ENCODE data around the gene DGKD.
A peak's percentile ranks its signal among the peaks of the same experiment; 100 is the strongest.
"Not testable (repeated sequence)": the region's sequence is repeated elsewhere in the genome, so short reads cannot be mapped to it uniquely, and the experiment has no call there.

Gene DGKD

GRCh38 chr2:233353769-233354499 is at the start of gene DGKD:
Gene DGKD, plus strand, starts transcription at chr2:233354494. Its CDS starts 25 bp downstream, at chr2:233354519.
- DNase-seq (ENCODE audit: low spot score) = peak; percentile 96

GRCh38 chr2:233307565-233307964 is 46.7 kb upstream of the DGKD start, which contains the start of gene SAG:
Gene SAG, plus strand, starts transcription at chr2:233307816. Its CDS starts 1,374 bp downstream, at chr2:233309190.
- DNase-seq (ENCODE audit: low spot score) = no peak

GRCh38 chr2:233311241-233311926 is 42.9 kb upstream of the DGKD start:
- no peak for DNase-seq (ENCODE audit: low spot score)

GRCh38 chr2:233312874-233313273 is 41.4 kb upstream of the DGKD start:
- DNase-seq (ENCODE audit: low spot score) = no peak

GRCh38 chr2:233314180-233314925 is 39.9 kb upstream of the DGKD start:
- DNase-seq (ENCODE audit: low spot score) = no peak

- DNase-seq (ENCODE audit: low spot score) = no peak
Measured at GRCh38 chr2:233317196-233317943, 36.9 kb upstream of the DGKD start.

- DNase-seq (ENCODE audit: low spot score) = no peak
Measured at GRCh38 chr2:233319256-233319655, 35.0 kb upstream of the DGKD start.

GRCh38 chr2:233320470-233320869 is 33.8 kb upstream of the DGKD start:
- no peak for DNase-seq (ENCODE audit: low spot score)

GRCh38 chr2:233321166-233321565 is 33.1 kb upstream of the DGKD start:
- DNase-seq (ENCODE audit: low spot score) = no peak

- DNase-seq (ENCODE audit: low spot score) = no peak
Measured at GRCh38 chr2:233323851-233324250, 30.4 kb upstream of the DGKD start.

GRCh38 chr2:233325256-233325655 is 29.0 kb upstream of the DGKD start:
- no peak for DNase-seq (ENCODE audit: low spot score)

- DNase-seq (ENCODE audit: low spot score) = no peak
Measured at GRCh38 chr2:233325814-233326213, 28.5 kb upstream of the DGKD start.

GRCh38 chr2:233326500-233326899 is 27.8 kb upstream of the DGKD start:
- DNase-seq (ENCODE audit: low spot score) = no peak

- no peak for DNase-seq (ENCODE audit: low spot score)
Measured at GRCh38 chr2:233328922-233329321, 25.4 kb upstream of the DGKD start.

GRCh38 chr2:233329489-233330135 is 24.7 kb upstream of the DGKD start:
- DNase-seq (ENCODE audit: low spot score) = no peak

GRCh38 chr2:233331536-233331935 is 22.8 kb upstream of the DGKD start:
- DNase-seq (ENCODE audit: low spot score) = no peak

GRCh38 chr2:233332125-233332524 is 22.2 kb upstream of the DGKD start:
- no peak for DNase-seq (ENCODE audit: low spot score)

GRCh38 chr2:233334915-233335314 is 19.4 kb upstream of the DGKD start:
- no peak for DNase-seq (ENCODE audit: low spot score)

- DNase-seq (ENCODE audit: low spot score) = not testable (repeated sequence)
Measured at GRCh38 chr2:233336091-233336490, 18.2 kb upstream of the DGKD start.

- DNase-seq (ENCODE audit: low spot score) = no peak
Measured at GRCh38 chr2:233336541-233336940, 17.8 kb upstream of the DGKD start.

- no peak for DNase-seq (ENCODE audit: low spot score)
Measured at GRCh38 chr2:233338046-233338445, 16.2 kb upstream of the DGKD start.
